Posterior vena cava (tissue), 2 donors: Measurements from ENCODE around the gene LRWD1. TPM values are rescaled to one million over a fixed set of nuclear protein-coding genes. Genes with fewer than 3 reads are reported as not detected.
"Not testable (repeated sequence)": the region's sequence is repeated elsewhere in the genome, so short reads cannot be mapped to it uniquely, and the experiment has no call there.

Experiments used
- DNase-seq: peaks from one replicate; pipeline ENCODE4 v3.0.0-alpha.2; 2020; ENCODE audit warnings: low spot score
- intact Hi-C, 2 donors: fragments of 100-400 bp; cut with DNase I; formaldehyde crosslinking; loops; one replicate each; pipeline versions ENCODE4 v1.14.1 to v1.14.2; 2022 to 2023
- microRNA-seq, 2 donors: library from miRNA; unstranded; fragments of <30 nt; microRNA quantifications; one replicate each; pipeline ENCODE4 v1.2.0, GENCODE V29; 2020 to 2021; ENCODE audit warnings: borderline microRNAs expressed in 2 of 2
- total RNA-seq, 2 donors: library from RNA; stranded (reverse); fragmentation: NEBNext Ultra II Directional; extraction: Animal tissue kit (Norgen Biotek cat#: 25700); gene quantifications; one replicate each; pipeline ENCODE4 v1.2.1, GENCODE V29; 2021
- donor health status: DM: yes; HTN: yes; CAD: no.
- donor health status: DM: yes; HTN: yes; CAD: no.

The LRWD1 gene
- total RNA-seq, 2 donors from 2014 or later, result 6.6 to 9.2 TPM

DNA sequence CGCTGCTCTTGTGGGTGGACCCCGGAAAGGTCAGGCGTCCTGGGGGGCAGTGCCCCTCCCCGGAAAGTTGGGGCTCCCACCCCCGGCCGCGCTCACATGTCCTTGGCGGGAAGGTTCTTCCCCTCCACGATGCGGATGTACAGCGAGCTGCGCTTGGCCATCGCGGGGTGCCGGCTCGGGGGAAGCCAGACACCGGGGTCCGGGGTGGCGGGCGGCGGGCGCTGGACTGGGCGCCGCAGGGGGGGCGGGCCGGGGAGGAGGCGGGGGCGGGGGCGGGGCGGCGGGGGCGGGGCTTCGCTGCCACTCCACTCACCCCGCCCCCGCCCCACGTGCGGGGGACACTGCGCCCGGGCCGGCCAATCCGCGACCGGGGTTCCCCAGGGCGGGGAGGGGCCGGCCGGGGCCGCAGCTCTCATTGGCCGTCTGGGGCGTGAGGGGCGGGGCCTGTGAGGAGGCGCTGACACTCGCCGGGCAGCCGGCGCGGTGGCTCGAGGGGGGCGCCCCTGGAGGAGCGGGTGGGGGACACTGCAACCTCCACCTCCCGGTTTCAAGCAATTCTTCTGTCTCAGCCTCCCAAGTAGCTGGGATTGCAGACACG is 52.9 kb downstream of the LRWD1 start, which contains the start of gene RASA4B:
Gene RASA4B (minus strand): TSS at position 228 of the 598 bp plus-strand sequence. CDS start 67 bp downstream, at position 161.
- DNase-seq, intact Hi-C loops: not testable (repeated sequence)

DNA sequence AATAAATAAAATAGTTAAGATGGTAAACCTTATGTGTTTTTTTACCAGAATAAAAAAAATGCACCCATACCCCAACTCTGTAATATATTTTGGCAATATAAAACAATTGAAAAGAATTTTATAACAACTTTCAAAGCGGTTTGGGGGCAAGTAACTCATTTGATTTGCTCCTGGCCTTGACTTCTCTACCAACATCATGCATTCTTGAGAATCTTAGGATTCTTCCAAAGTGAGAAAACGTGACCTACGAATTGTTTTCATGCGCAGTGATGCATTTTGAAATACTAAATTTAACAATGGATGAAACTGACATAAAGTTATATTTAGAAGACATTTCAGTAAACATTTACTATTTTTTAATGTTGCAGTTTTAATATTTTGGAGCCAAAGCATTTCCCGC is 56.0 kb downstream of the LRWD1 start:
- DNase-seq, intact Hi-C loops: not testable (repeated sequence)

Small RNAs within 50 kb of the gene (microRNA-seq; reads per million reads assigned to microRNA genes)
- 0 reads per million in 2 donors for gene MIR4467
- 1.3 to 1.6 reads per million in 2 donors for gene MIR5090

Other genes starting within 250 kb of the LRWD1 start
- 1 to 10 TPM; 2.7 to 4.6 TPM for gene SH2B2, start 178.1 kb upstream of the LRWD1 start, total RNA-seq
- not detected for gene SPDYE6, start 108.5 kb upstream of the LRWD1 start, total RNA-seq
- gene PRKRIP1, start 68.6 kb upstream of the LRWD1 start, total RNA-seq, result 10 to 100 TPM; 13.8 to 13.9 TPM
- 10 to 100 TPM; 13.0 to 17.5 TPM for gene ORAI2, start 31.4 kb upstream of the LRWD1 start, total RNA-seq
- 1 to 10 TPM; 6.4 to 6.8 TPM for gene ALKBH4, start 121 bp upstream of the LRWD1 start, total RNA-seq
- gene POLR2J, start 13.9 kb downstream of the LRWD1 start, total RNA-seq, result 10 to 100 TPM; 35.0 to 40.3 TPM
- 10 to 100 TPM; 12.1 to 17.6 TPM for gene RASA4B, start 52.8 kb downstream of the LRWD1 start, total RNA-seq
- 10 to 100 TPM in 1 of 2 donors, 1 to 10 TPM in 1; 9.8 to 13.7 TPM for gene UPK3BL2, start 78.7 kb downstream of the LRWD1 start, total RNA-seq
- not detected for gene SPDYE2, start 86.2 kb downstream of the LRWD1 start, total RNA-seq
- 10 to 100 TPM; 21.9 to 32.0 TPM for gene POLR2J3, start 107.6 kb downstream of the LRWD1 start, total RNA-seq
- gene RASA4, start 151.8 kb downstream of the LRWD1 start, total RNA-seq, result 10 to 100 TPM; 47.1 to 47.9 TPM
- 1 to 10 TPM; 6.5 to 9.0 TPM for gene UPK3BL1, start 177.8 kb downstream of the LRWD1 start, total RNA-seq
- not detected for gene SPDYE2B, start 185.3 kb downstream of the LRWD1 start, total RNA-seq
- gene POLR2J2, start 206.7 kb downstream of the LRWD1 start, total RNA-seq, result 1 to 10 TPM; 5.2 to 7.5 TPM